Measurements from ENCODE around the gene FCHSD2. TPM values are rescaled to one million over a fixed set of nuclear protein-coding genes. Genes with fewer than 3 reads are reported as not detected.
"Not testable (repeated sequence)": the region's sequence is repeated elsewhere in the genome, so short reads cannot be mapped to it uniquely, and the experiment has no call there.

Gene FCHSD2
- polyA plus RNA-seq, 3 donors from 2014 or later = 9.7 to 25.6 (median 11.9) TPM

GRCh38 chr11:72811686-72812085 lies 330.4 kb downstream of the FCHSD2 start:
- Mint-ChIP-seq H3K4me1 (peaks cover 55 to 57% of the 10 kb centered on the region in 2 donors), H3K27me3 (ENCODE audit: low read depth in 3 of 3) (peaks cover 12 to 24% (median 14%) of the 10 kb centered on the region in 3 donors), H3K27ac (peak overlapping the region; percentile 84 to 96 (median 88)), H3K36me3 (peaks cover 4 to 11% (median 9%) of the 10 kb centered on the region in 3 donors), H3K4me3 (peak overlapping the region; percentile 3 to 56 (median 35))
- not testable (repeated sequence) for DNase-seq, H3K9me3 Mint-ChIP-seq

GRCh38 chr11:72808331-72808798 lies 333.8 kb downstream of the FCHSD2 start:
- Mint-ChIP-seq H3K36me3 (peaks cover 4 to 11% (median 9%) of the 10 kb centered on the region in 3 donors), H3K27me3 (ENCODE audit: low read depth in 3 of 3) (peaks cover 2 to 5% (median 3%) of the 10 kb centered on the region in 3 donors), H3K27ac (no peak overlapping the region), H3K9me3 (no peaks in the 10 kb centered on the region), H3K4me3 (no peak overlapping the region), H3K4me1 (peaks cover 32 to 37% of the 10 kb centered on the region in 2 donors)
- DNase-seq = no peak

- Mint-ChIP-seq H3K4me3 (no peak overlapping the region), H3K9me3 (no peaks in the 10 kb centered on the region), H3K27ac (peak overlapping the region in 2 of 6 donors; percentile 51 to 58), H3K36me3 (peaks cover 4 to 11% (median 9%) of the 10 kb centered on the region in 3 donors), H3K4me1 (peaks cover 26 to 31% of the 10 kb centered on the region in 2 donors), H3K27me3 (ENCODE audit: low read depth in 3 of 3) (peaks cover 0 to 2% (median 1%) of the 10 kb centered on the region in 3 donors)
- no peak for DNase-seq
Observed at GRCh38 chr11:72807792-72808191, 334.3 kb downstream of the FCHSD2 start.

GRCh38 chr11:72807021-72807693 lies 335.0 kb downstream of the FCHSD2 start:
- Mint-ChIP-seq H3K27me3 (ENCODE audit: low read depth in 3 of 3) (peaks cover 0 to 2% (median 1%) of the 10 kb centered on the region in 3 donors), H3K4me3 (peak overlapping the region in 1 of 5 donors; percentile 6), H3K27ac (peak overlapping the region in 4 of 6 donors; percentile 58 to 79 (median 72)), H3K4me1 (peaks cover 20 to 26% of the 10 kb centered on the region in 2 donors), H3K36me3 (peaks cover 4 to 11% (median 9%) of the 10 kb centered on the region in 3 donors), H3K9me3 (no peaks in the 10 kb centered on the region)
- no peak for DNase-seq

GRCh38 chr11:72806378-72806777 lies 335.7 kb downstream of the FCHSD2 start:
- H3K9me3 Mint-ChIP-seq; H3K4me3 Mint-ChIP-seq; H3K27me3 Mint-ChIP-seq (ENCODE audit: low read depth in 3 of 3); DNase-seq: not testable (repeated sequence)
- peak overlapping the region in 5 of 6 donors; percentile 5 to 79 (median 62) for H3K27ac Mint-ChIP-seq
- H3K36me3 Mint-ChIP-seq = peaks cover 4 to 11% (median 9%) of the 10 kb centered on the region in 3 donors
- peaks cover 15 to 20% of the 10 kb centered on the region in 2 donors for H3K4me1 Mint-ChIP-seq

- Mint-ChIP-seq H3K9me3 (no peaks in the 10 kb centered on the region), H3K4me1 (peaks cover 9 to 17% of the 10 kb centered on the region in 2 donors), H3K4me3 (no peak overlapping the region), H3K27ac (no peak overlapping the region), H3K36me3 (peaks cover 0 to 7% (median 5%) of the 10 kb centered on the region in 3 donors), H3K27me3 (ENCODE audit: low read depth in 3 of 3) (peaks cover 0 to 2% (median 0%) of the 10 kb centered on the region in 3 donors)
- DNase-seq = no peak
Observed at GRCh38 chr11:72805216-72805615, 336.9 kb downstream of the FCHSD2 start.

- peaks cover 9 to 11% of the 10 kb centered on the region in 2 donors for H3K4me1 Mint-ChIP-seq
- H3K4me3 Mint-ChIP-seq = no peak overlapping the region
- peaks cover 0 to 2% (median 0%) of the 10 kb centered on the region in 3 donors for H3K27me3 Mint-ChIP-seq (ENCODE audit: low read depth in 3 of 3)
- H3K9me3 Mint-ChIP-seq = no peaks in the 10 kb centered on the region
- peaks cover 0 to 2% (median 0%) of the 10 kb centered on the region in 3 donors for H3K36me3 Mint-ChIP-seq
- DNase-seq = no peak
- H3K27ac Mint-ChIP-seq = no peak overlapping the region
Observed at GRCh38 chr11:72802822-72803221, 339.3 kb downstream of the FCHSD2 start.

GRCh38 chr11:72799441-72799840 lies 342.7 kb downstream of the FCHSD2 start:
- peaks cover 2 to 5% of the 10 kb centered on the region in 2 donors for H3K4me1 Mint-ChIP-seq
- no peak overlapping the region for H3K4me3 Mint-ChIP-seq
- DNase-seq = no peak
- peaks cover 0 to 2% (median 0%) of the 10 kb centered on the region in 3 donors for H3K27me3 Mint-ChIP-seq (ENCODE audit: low read depth in 3 of 3)
- H3K27ac Mint-ChIP-seq = no peak overlapping the region
- peaks cover 0 to 3% (median 0%) of the 10 kb centered on the region in 3 donors for H3K36me3 Mint-ChIP-seq
- H3K9me3 Mint-ChIP-seq = no peaks in the 10 kb centered on the region

- H3K27me3 Mint-ChIP-seq (ENCODE audit: low read depth in 3 of 3) = peaks cover 4 to 9% (median 5%) of the 10 kb centered on the region in 3 donors
- H3K27ac Mint-ChIP-seq = no peak overlapping the region
- no peaks in the 10 kb centered on the region for H3K9me3 Mint-ChIP-seq
- H3K4me3 Mint-ChIP-seq = no peak overlapping the region
- H3K4me1 Mint-ChIP-seq = peaks cover 9 to 15% of the 10 kb centered on the region in 2 donors
- no peak for DNase-seq
- peaks cover 0 to 3% (median 0%) of the 10 kb centered on the region in 3 donors for H3K36me3 Mint-ChIP-seq
Observed at GRCh38 chr11:72798361-72798760, 343.8 kb downstream of the FCHSD2 start.

GRCh38 chr11:72793425-72794367 lies 348.4 kb downstream of the FCHSD2 start, which contains the start of gene STARD10:
Gene STARD10, minus strand, starts transcription at chr11:72794047. Its CDS starts 12,866 bp downstream, at chr11:72781181.
- H3K9me3 Mint-ChIP-seq = no peaks in the 10 kb centered on the region
- peak within 1 kb of the TSS; percentile 97 to 100 (median 99) for H3K27ac Mint-ChIP-seq
- H3K4me3 Mint-ChIP-seq = peak within 1 kb of the TSS; percentile 96 to 99 (median 98)
- H3K4me1 Mint-ChIP-seq = peaks cover 18 to 22% of the 10 kb centered on the region in 2 donors
- peaks cover 0 to 3% (median 0%) of the 10 kb centered on the region in 3 donors for H3K36me3 Mint-ChIP-seq
- peak; percentile 95 to 97 (median 97) for DNase-seq
- peaks cover 4 to 9% (median 9%) of the 10 kb centered on the region in 3 donors for H3K27me3 Mint-ChIP-seq (ENCODE audit: low read depth in 3 of 3)

GRCh38 chr11:72793076-72793424 lies 349.1 kb downstream of the FCHSD2 start:
- Mint-ChIP-seq H3K9me3 (no peaks in the 10 kb centered on the region), H3K27me3 (ENCODE audit: low read depth in 3 of 3) (peaks cover 4 to 9% (median 9%) of the 10 kb centered on the region in 3 donors), H3K4me1 (peaks cover 18 to 23% of the 10 kb centered on the region in 2 donors), H3K36me3 (peaks cover 0 to 3% (median 0%) of the 10 kb centered on the region in 3 donors), H3K4me3 (peak overlapping the region; percentile 96 to 99 (median 98)), H3K27ac (peak overlapping the region; percentile 97 to 100 (median 99))
- no peak for DNase-seq

GRCh38 chr11:72792437-72793021 lies 349.6 kb downstream of the FCHSD2 start:
- Mint-ChIP-seq H3K27me3 (ENCODE audit: low read depth in 3 of 3) (peaks cover 4 to 9% (median 9%) of the 10 kb centered on the region in 3 donors), H3K27ac (peak overlapping the region; percentile 39 to 100 (median 99)), H3K9me3 (no peaks in the 10 kb centered on the region), H3K4me1 (peaks cover 18 to 28% of the 10 kb centered on the region in 2 donors), H3K4me3 (no peak overlapping the region), H3K36me3 (no peaks in the 10 kb centered on the region)
- DNase-seq = no peak

GRCh38 chr11:72791228-72791627 lies 350.9 kb downstream of the FCHSD2 start:
- H3K36me3 Mint-ChIP-seq, DNase-seq, H3K27ac Mint-ChIP-seq, H3K9me3 Mint-ChIP-seq, H3K4me3 Mint-ChIP-seq: not testable (repeated sequence)
- Mint-ChIP-seq H3K4me1 (peaks cover 18 to 28% of the 10 kb centered on the region in 2 donors), H3K27me3 (ENCODE audit: low read depth in 3 of 3) (peaks cover 4 to 11% (median 9%) of the 10 kb centered on the region in 3 donors)
